Measurements from ENCODE around the gene HMGN1.

HMGN1 gene, protein sequence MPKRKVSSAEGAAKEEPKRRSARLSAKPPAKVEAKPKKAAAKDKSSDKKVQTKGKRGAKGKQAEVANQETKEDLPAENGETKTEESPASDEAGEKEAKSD

DNA sequence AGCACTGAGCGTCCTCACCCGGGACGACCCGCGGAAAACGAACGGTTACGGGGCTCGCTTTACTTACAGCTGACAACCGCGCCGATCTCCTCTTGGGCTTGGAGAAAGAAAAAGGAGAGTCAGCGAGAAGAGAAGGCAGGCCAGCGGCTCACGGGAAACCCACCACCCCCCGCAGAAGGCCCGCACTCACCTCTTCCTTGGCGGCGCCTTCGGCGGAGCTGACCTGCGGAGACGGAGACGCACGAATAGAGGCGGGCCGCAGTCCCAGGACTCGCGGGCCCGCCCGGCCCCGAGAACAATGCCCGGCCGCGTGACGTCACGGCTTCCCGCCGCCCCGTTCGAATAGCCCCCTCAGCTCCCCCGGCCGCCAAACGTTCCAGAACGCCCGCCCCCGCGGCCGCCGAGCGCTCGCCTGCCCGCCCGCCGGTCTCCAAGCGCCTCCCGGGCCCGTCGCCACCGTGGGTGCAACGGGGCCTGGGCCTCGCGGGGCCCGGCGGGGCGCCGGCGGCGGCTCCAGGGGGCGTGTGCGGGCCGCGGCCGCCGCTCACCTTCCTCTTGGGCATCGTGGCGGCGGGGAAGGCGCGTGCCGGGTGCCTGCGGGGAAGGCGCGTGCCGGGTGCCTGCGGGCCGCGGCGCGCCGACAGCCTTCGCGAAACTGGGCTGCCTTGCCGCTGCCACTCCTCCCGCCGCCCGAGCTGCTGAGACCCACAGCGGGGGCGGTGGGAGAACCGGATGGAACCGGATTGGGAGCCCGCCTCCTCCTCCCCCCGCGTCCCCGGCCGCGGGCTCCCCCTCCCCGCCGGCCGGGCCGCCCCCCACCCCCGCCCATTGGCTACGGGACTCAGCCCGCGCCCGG lies at the start of gene HMGN1:
TSS of gene HMGN1 (minus strand) at position 734 of the 856 bp plus-strand sequence. CDS start at position 563, 171 bp downstream.
- H3K4me3 ChIP-seq (ENCODE audit: low read depth, low read length) = peak within 1 kb of the TSS; percentile 89
- in situ Hi-C loops (cut with HindIII; ENCODE audit: low sequenced_read_pairs) = loop anchor here (5.0 kb wide), 1 partner anchor 36 kb away; the partner anchor contains the start of gene BRWD1
- TF ChIP-seq, protein P1, sequence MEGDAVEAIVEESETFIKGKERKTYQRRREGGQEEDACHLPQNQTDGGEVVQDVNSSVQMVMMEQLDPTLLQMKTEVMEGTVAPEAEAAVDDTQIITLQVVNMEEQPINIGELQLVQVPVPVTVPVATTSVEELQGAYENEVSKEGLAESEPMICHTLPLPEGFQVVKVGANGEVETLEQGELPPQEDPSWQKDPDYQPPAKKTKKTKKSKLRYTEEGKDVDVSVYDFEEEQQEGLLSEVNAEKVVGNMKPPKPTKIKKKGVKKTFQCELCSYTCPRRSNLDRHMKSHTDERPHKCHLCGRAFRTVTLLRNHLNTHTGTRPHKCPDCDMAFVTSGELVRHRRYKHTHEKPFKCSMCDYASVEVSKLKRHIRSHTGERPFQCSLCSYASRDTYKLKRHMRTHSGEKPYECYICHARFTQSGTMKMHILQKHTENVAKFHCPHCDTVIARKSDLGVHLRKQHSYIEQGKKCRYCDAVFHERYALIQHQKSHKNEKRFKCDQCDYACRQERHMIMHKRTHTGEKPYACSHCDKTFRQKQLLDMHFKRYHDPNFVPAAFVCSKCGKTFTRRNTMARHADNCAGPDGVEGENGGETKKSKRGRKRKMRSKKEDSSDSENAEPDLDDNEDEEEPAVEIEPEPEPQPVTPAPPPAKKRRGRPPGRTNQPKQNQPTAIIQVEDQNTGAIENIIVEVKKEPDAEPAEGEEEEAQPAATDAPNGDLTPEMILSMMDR (IDR thresholded peaks at IDR 0.05; ENCODE audit: low read depth, low read length, missing control alignments) = no peak
- DNase-seq (ENCODE audit: low read depth) = peak; percentile 72

- DNase-seq (ENCODE audit: low read depth) = no peak
- TF ChIP-seq, protein P1 (IDR thresholded peaks at IDR 0.05; ENCODE audit: low read depth, low read length, missing control alignments) = no peak
- H3K4me3 ChIP-seq (ENCODE audit: low read depth, low read length) = no peak overlapping the region
- in situ Hi-C loops (cut with HindIII; ENCODE audit: low sequenced_read_pairs) = no loop called here
These were observed 48.9 kb upstream of the HMGN1 start for GRCh38 chr21:39397646-39398385.

GRCh38 chr21:39392981-39393380 lies 44.1 kb upstream of the HMGN1 start:
- DNase-seq (ENCODE audit: low read depth) = no peak
- H3K4me3 ChIP-seq (ENCODE audit: low read depth, low read length) = no peak overlapping the region
- in situ Hi-C loops (cut with HindIII; ENCODE audit: low sequenced_read_pairs) = no loop called here
- TF ChIP-seq, protein P1 (IDR thresholded peaks at IDR 0.05; ENCODE audit: low read depth, low read length, missing control alignments) = no peak

DNA sequence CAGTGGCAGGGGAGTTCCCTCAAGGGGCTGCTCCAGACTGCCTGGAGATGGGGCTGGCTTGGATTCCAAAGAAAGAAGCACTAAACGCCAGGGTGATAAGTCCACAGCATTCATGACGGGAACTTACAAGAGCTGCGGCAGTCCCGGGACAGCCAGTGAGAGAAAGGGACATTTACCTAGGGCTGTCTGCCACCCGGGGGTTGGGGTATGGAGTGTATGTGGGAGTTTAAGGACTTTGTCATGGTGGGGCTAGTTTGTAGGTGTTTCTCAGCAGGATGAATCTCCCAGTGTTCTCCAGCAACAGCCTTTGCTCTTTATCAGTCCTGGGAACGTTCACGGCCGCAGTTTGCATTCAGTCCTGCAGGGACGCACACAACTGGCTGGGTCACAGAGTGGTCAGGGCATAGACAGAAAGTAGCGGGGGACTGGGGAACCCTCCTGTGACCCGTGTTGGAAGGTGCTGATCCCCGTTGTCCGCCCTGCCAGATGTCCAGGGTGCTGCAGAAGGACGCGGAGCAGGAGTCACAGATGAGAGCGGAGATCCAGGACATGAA lies 41.4 kb upstream of the HMGN1 start:
- in situ Hi-C loops (cut with HindIII; ENCODE audit: low sequenced_read_pairs) = no loop called here
- TF ChIP-seq, protein P1 (IDR thresholded peaks at IDR 0.05; ENCODE audit: low read depth, low read length, missing control alignments) = peak; percentile 18
- no peak for DNase-seq (ENCODE audit: low read depth)
- no peak overlapping the region for H3K4me3 ChIP-seq (ENCODE audit: low read depth, low read length)

DNA sequence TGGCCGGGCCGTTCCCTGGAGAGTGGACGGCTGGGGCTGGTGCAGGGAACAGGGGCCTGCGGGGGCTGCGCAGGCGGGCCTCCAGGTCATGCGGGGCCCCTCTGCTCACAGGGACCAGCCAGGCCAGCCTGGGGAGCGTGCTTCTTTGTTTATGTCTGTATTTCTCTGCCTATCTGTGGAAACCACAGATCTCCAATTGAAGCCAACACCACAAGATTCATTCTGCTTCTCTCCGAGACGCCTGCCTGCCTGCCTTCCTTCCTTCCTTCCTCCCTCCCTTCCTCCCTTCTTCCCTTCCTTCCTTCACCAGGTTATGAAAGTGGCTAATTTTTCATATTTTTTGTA lies 39.9 kb upstream of the HMGN1 start:
- in situ Hi-C loops (cut with HindIII; ENCODE audit: low sequenced_read_pairs) = no loop called here
- TF ChIP-seq, protein P1 (IDR thresholded peaks at IDR 0.05; ENCODE audit: low read depth, low read length, missing control alignments) = no peak
- no peak for DNase-seq (ENCODE audit: low read depth)
- no peak overlapping the region for H3K4me3 ChIP-seq (ENCODE audit: low read depth, low read length)

Data from astrocyte of the cerebellum (primary cell).